RWPE2 (cell line): ENCODE data around the gene NAA15.

Experiments
- ATAC-seq: fragments of 200-7000 bp; cut with Tn5 transposase; 3 replicates; pipeline ENCODE4 v1.9.1; 2021; ENCODE audit warnings: low read depth
- DNase-seq: peaks from one replicate; pipeline ENCODE4 v3.0.0-alpha.2; 2020; ENCODE audit warnings: low spot score
- H3K27ac ChIP-seq: fragments of 450-650 bp; 2 replicates; pipeline ENCODE4 v1.5.1; 2017; ENCODE audit warnings: mild to moderate bottlenecking; ENCODE audit not compliant: poor library complexity, severe bottlenecking
- H3K27me3 ChIP-seq: fragments of 250-450 bp; sonication (Bioruptor Pico); 2 replicates; pipeline ENCODE4 v1.5.1; 2021; ENCODE audit warnings: mild to moderate bottlenecking, moderate library complexity; ENCODE audit not compliant: insufficient read depth, poor library complexity, severe bottlenecking
- H3K36me3 ChIP-seq: fragments of 250-450 bp; sonication (Bioruptor Pico); 2 replicates; pipeline ENCODE4 v1.5.1; 2020; ENCODE audit warnings: low read depth, mild to moderate bottlenecking, moderate library complexity
- H3K4me1 ChIP-seq: fragments of 250-450 bp; sonication (Bioruptor Pico); 2 replicates; pipeline ENCODE4 v1.5.1; 2021; ENCODE audit warnings: mild to moderate bottlenecking, moderate library complexity; ENCODE audit not compliant: insufficient read depth, poor library complexity, severe bottlenecking
- H3K4me3 ChIP-seq: fragments of 250-450 bp; sonication (Bioruptor Pico); 2 replicates; pipeline ENCODE4 v1.5.1; 2021; ENCODE audit warnings: mild to moderate bottlenecking, moderate library complexity; ENCODE audit not compliant: severe bottlenecking
- H3K9me3 ChIP-seq: fragments of 250-450 bp; sonication (Bioruptor Pico); 2 replicates; pipeline ENCODE4 v1.5.1; 2021; ENCODE audit warnings: mild to moderate bottlenecking, moderate library complexity; ENCODE audit not compliant: severe bottlenecking
- TF ChIP-seq, protein P1 (sequence below): fragments of 450-650 bp; IDR thresholded peaks from one replicate; pipeline ENCODE4 v1.5.1; 2017; ENCODE audit warnings: mild to moderate bottlenecking, moderate library complexity; ENCODE audit not compliant: poor library complexity, severe bottlenecking

NAA15 gene

GRCh38 chr4:139455126-139455538 is 153.8 kb downstream of the NAA15 start:
- H3K4me3 ChIP-seq = peak overlapping the region; percentile 57
- no peaks in the 10 kb centered on the region for H3K27me3 ChIP-seq
- TF ChIP-seq, protein P1, sequence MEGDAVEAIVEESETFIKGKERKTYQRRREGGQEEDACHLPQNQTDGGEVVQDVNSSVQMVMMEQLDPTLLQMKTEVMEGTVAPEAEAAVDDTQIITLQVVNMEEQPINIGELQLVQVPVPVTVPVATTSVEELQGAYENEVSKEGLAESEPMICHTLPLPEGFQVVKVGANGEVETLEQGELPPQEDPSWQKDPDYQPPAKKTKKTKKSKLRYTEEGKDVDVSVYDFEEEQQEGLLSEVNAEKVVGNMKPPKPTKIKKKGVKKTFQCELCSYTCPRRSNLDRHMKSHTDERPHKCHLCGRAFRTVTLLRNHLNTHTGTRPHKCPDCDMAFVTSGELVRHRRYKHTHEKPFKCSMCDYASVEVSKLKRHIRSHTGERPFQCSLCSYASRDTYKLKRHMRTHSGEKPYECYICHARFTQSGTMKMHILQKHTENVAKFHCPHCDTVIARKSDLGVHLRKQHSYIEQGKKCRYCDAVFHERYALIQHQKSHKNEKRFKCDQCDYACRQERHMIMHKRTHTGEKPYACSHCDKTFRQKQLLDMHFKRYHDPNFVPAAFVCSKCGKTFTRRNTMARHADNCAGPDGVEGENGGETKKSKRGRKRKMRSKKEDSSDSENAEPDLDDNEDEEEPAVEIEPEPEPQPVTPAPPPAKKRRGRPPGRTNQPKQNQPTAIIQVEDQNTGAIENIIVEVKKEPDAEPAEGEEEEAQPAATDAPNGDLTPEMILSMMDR = no peak
- H3K4me1 ChIP-seq = peaks cover 34% of the 10 kb centered on the region
- DNase-seq = no peak
- peak overlapping the region; percentile 4 for H3K27ac ChIP-seq
- no peaks in the 10 kb centered on the region for H3K9me3 ChIP-seq
- no peak for ATAC-seq
- H3K36me3 ChIP-seq = no peaks in the 10 kb centered on the region

- H3K36me3 ChIP-seq = no peaks in the 10 kb centered on the region
- no peaks in the 10 kb centered on the region for H3K9me3 ChIP-seq
- TF ChIP-seq, protein P1 = no peak
- DNase-seq = no peak
- H3K4me3 ChIP-seq = no peak overlapping the region
- no peak for ATAC-seq
- H3K27ac ChIP-seq = no peak overlapping the region
- no peaks in the 10 kb centered on the region for H3K27me3 ChIP-seq
- peaks cover 28% of the 10 kb centered on the region for H3K4me1 ChIP-seq
These were observed 156.0 kb downstream of the NAA15 start for GRCh38 chr4:139457318-139457717.

DNA sequence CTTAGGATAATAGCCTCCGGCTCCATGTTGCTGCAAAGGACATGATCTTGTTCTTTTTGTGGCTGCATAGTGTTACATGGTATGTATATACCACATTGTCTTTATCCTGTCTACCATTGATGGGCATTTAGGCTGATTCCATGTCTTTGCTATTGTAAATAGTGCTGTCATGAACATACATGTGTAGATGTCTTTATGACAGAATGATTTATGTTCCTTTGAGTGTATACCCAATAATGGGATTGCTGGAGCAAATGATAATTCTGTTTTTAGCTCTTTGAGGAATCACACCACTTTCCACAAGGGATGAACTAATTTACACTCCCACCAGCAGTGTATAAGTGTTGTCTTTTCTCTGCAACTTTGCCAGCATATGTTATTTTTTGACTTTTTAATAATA is 157.2 kb downstream of the NAA15 start:
- H3K9me3 ChIP-seq = no peaks in the 10 kb centered on the region
- no peaks in the 10 kb centered on the region for H3K27me3 ChIP-seq
- DNase-seq (no peak), ATAC-seq (no peak)
- peaks cover 23% of the 10 kb centered on the region for H3K4me1 ChIP-seq
- H3K4me3 ChIP-seq = no peak overlapping the region
- TF ChIP-seq, protein P1 = no peak
- peak overlapping the region; percentile 7 for H3K27ac ChIP-seq
- no peaks in the 10 kb centered on the region for H3K36me3 ChIP-seq

DNA sequence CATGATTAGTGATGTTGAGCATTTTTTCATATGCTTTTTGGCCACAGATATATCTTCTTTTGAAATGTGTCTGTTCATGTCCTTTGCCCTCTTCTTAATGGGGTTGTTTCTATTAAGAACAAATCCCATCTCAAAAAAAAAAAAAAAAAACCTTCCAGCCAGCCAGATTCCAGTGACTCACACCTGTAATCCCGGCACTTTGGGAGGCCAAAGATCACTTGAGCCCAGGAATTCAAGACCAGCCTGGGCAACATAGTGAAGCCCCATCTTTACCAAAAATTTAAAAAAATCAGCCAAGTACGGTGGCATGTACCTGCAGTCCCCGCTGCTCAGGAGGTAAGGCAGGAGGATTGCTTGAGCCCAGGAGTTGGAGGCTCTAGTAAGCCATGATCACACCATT is 157.7 kb downstream of the NAA15 start:
- DNase-seq = no peak
- Histone ChIP-seq H3K4me3 (no peak overlapping the region), H3K4me1 (peaks cover 23% of the 10 kb centered on the region), H3K36me3 (no peaks in the 10 kb centered on the region), H3K9me3 (no peaks in the 10 kb centered on the region), H3K27ac (peak overlapping the region; percentile 7), H3K27me3 (no peaks in the 10 kb centered on the region)
- TF ChIP-seq, protein P1 = no peak
- no peak for ATAC-seq

DNA sequence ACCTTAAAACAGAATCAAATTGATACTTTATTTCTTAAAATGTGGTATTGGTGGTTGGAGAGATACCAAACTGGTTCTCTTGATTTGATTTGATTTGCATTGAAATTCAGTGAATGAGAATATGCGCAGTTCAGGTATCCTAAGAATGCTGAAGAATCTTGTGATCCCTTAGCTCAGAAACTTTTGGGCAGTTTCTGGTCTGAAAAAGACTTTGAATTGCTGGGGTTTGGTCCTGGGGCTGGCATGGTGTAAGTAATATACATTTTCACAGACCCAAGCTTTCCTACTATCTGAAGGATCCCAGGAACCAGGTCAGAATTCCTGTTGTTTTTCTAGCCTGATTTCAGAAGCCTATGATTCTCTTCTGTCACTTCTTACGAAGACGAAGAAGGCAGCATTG is 159.3 kb downstream of the NAA15 start:
- Histone ChIP-seq H3K4me1 (peaks cover 23% of the 10 kb centered on the region), H3K9me3 (no peaks in the 10 kb centered on the region), H3K27me3 (no peaks in the 10 kb centered on the region), H3K4me3 (no peak overlapping the region), H3K27ac (no peak overlapping the region), H3K36me3 (no peaks in the 10 kb centered on the region)
- no peak for ATAC-seq
- DNase-seq = no peak
- TF ChIP-seq, protein P1 = no peak
